WTC11 (cell line): ENCODE results near the gene THYN1. TPM values are rescaled to one million over a fixed set of nuclear protein-coding genes. Genes with fewer than 3 reads are reported as not detected.

Source experiments
- ATAC-seq: fragments of 200-7000 bp; cut with Tn5 transposase; 2 replicates; pipeline ENCODE4 v1.10.0; 2021; ENCODE audit warnings: mild to moderate bottlenecking, moderate library complexity
- CTCF ChIA-PET: fragments of 300-600 bp; sonication (Branson Sonifier 250); formaldehyde crosslinking; loops from one replicate; lab custom pipeline; 2021; ENCODE audit warnings: antibody characterized with exemption; lab: Charles Lee
- POLR2A ChIA-PET: fragments of 350-600 bp; sonication (Branson Sonifier 250); formaldehyde crosslinking; loops from one replicate; lab custom pipeline; 2021; ENCODE audit warnings: antibody characterized with exemption; lab: Charles Lee
- DNase-seq: peaks from one replicate; pipeline ENCODE4 v3.0.0; 2021; ENCODE audit warnings: low spot score
- H3K27ac Mint-ChIP-seq: 2 replicates; pipeline ENCODE4 v1.8.0; 2021; ENCODE audit warnings: mixed read lengths
- H3K27me3 Mint-ChIP-seq: 2 replicates; pipeline ENCODE4 v1.8.0; 2021; ENCODE audit warnings: low read depth, mild to moderate bottlenecking, moderate library complexity, mixed read lengths
- H3K36me3 Mint-ChIP-seq: 2 replicates; pipeline ENCODE4 v1.8.0; 2021; ENCODE audit warnings: mixed read lengths
- H3K4me1 Mint-ChIP-seq: 2 replicates; pipeline ENCODE4 v1.8.0; 2022; ENCODE audit warnings: mixed read lengths
- H3K4me3 Mint-ChIP-seq: 2 replicates; pipeline ENCODE4 v1.8.0; 2021; ENCODE audit warnings: mild to moderate bottlenecking, moderate library complexity, mixed read lengths
- H3K9me3 Mint-ChIP-seq: 2 replicates; pipeline ENCODE4 v1.8.0; 2021; ENCODE audit warnings: mixed read lengths
- ELF4 ChIP-seq: sonication (generic); formaldehyde crosslinking; IDR thresholded peaks from 2 replicates; pipeline ENCODE4 v1.8.1; 2022; ENCODE audit warnings: low read depth, mild to moderate bottlenecking, moderate library complexity, missing genetic modification reagents
- ESRRA ChIP-seq: sonication (generic); formaldehyde crosslinking; IDR thresholded peaks from 2 replicates; pipeline ENCODE4 v1.8.1; 2022; ENCODE audit warnings: mild to moderate bottlenecking, missing genetic modification reagents, borderline replicate concordance
- JUN ChIP-seq: sonication (generic); formaldehyde crosslinking; IDR thresholded peaks from 2 replicates; pipeline ENCODE4 v1.8.0; 2023; ENCODE audit warnings: mild to moderate bottlenecking, missing genetic modification reagents
- KAT7 ChIP-seq: sonication (generic); formaldehyde crosslinking; IDR thresholded peaks from 2 replicates; pipeline ENCODE4 v1.8.1; 2023; ENCODE audit warnings: missing genetic modification reagents, mild to moderate bottlenecking, borderline replicate concordance
- NR3C1 ChIP-seq: sonication (generic); formaldehyde crosslinking; conservative IDR thresholded peaks from 2 replicates; pipeline ENCODE4 v1.8.1; 2023; ENCODE audit warnings: low read depth, mild to moderate bottlenecking, missing genetic modification reagents
- PREB ChIP-seq: sonication (generic); formaldehyde crosslinking; IDR thresholded peaks from 2 replicates; pipeline ENCODE4 v1.8.1; 2022; ENCODE audit warnings: mild to moderate bottlenecking, missing genetic modification reagents, moderate library complexity, borderline replicate concordance
- RELA ChIP-seq: sonication (generic); formaldehyde crosslinking; IDR thresholded peaks from 2 replicates; pipeline ENCODE4 v1.8.1; 2022; ENCODE audit warnings: missing genetic modification reagents, mild to moderate bottlenecking, borderline replicate concordance
- RORB ChIP-seq: fragments of 250-450 bp; sonication (Bioruptor Pico); IDR thresholded peaks from 2 replicates; pipeline ENCODE4 v1.9.0; 2021; ENCODE audit warnings: mild to moderate bottlenecking
- SMAD3 ChIP-seq: sonication (generic); formaldehyde crosslinking; IDR thresholded peaks from 2 replicates; pipeline ENCODE4 v1.8.0; 2022; ENCODE audit warnings: missing genetic modification reagents, mild to moderate bottlenecking, borderline replicate concordance
- SMAD4 ChIP-seq: sonication (generic); formaldehyde crosslinking; IDR thresholded peaks from 2 replicates; pipeline ENCODE4 v1.8.0; 2022; ENCODE audit warnings: mild to moderate bottlenecking, missing genetic modification reagents
- TCF7 ChIP-seq: sonication (generic); formaldehyde crosslinking; IDR thresholded peaks from 2 replicates; pipeline ENCODE4 v1.8.0; 2022; ENCODE audit warnings: mild to moderate bottlenecking, low read depth, missing genetic modification reagents, moderate library complexity
- TEAD1 ChIP-seq: sonication (generic); formaldehyde crosslinking; IDR thresholded peaks from 2 replicates; pipeline ENCODE4 v1.8.0; 2022; ENCODE audit warnings: mild to moderate bottlenecking, missing genetic modification reagents
- ZBTB21 ChIP-seq: sonication (generic); formaldehyde crosslinking; IDR thresholded peaks from 2 replicates; pipeline ENCODE4 v1.8.1; 2023; ENCODE audit warnings: mild to moderate bottlenecking, missing genetic modification reagents, borderline replicate concordance
- ZNF121 ChIP-seq: sonication (generic); formaldehyde crosslinking; IDR thresholded peaks from 2 replicates; pipeline ENCODE4 v1.8.0; 2023; ENCODE audit warnings: missing genetic modification reagents
- ZNF396 ChIP-seq: fragments of 250-450 bp; sonication (Bioruptor Pico); IDR thresholded peaks from 2 replicates; pipeline ENCODE4 v1.8.0; 2021; ENCODE audit warnings: mild to moderate bottlenecking, moderate library complexity, borderline replicate concordance
- ZNF416 ChIP-seq: fragments of 250-450 bp; sonication (Bioruptor Pico); IDR thresholded peaks from 2 replicates; pipeline ENCODE4 v1.9.0; 2021; ENCODE audit warnings: mild to moderate bottlenecking, inconsistent platforms
- ZNF423 ChIP-seq: fragments of 250-450 bp; sonication (Bioruptor Pico); IDR thresholded peaks from 2 replicates; pipeline ENCODE4 v2.1.2; 2022; ENCODE audit warnings: mild to moderate bottlenecking, moderate library complexity
- ZNF425 ChIP-seq: fragments of 250-450 bp; sonication (Bioruptor Pico); conservative IDR thresholded peaks from 2 replicates; pipeline ENCODE4 v1.9.0; 2021; ENCODE audit warnings: mild to moderate bottlenecking
- ZNF512 ChIP-seq: sonication (generic); formaldehyde crosslinking; IDR thresholded peaks from 2 replicates; pipeline ENCODE4 v1.8.1; 2022; ENCODE audit warnings: missing genetic modification reagents, borderline replicate concordance
- ZSCAN18 ChIP-seq: fragments of 250-450 bp; sonication (Bioruptor Pico); IDR thresholded peaks from 2 replicates; pipeline ENCODE4 v2.1.2; 2022; ENCODE audit warnings: mild to moderate bottlenecking, moderate library complexity
- total RNA-seq: library from RNA; stranded (reverse); gene quantifications from 3 replicates; pipeline ENCODE4 v1.2.3, GENCODE V29; 2021
- TF ChIP-seq, protein P1 (sequence below): sonication (generic); formaldehyde crosslinking; IDR thresholded peaks from 2 replicates; pipeline ENCODE4 v1.8.1; 2023; ENCODE audit warnings: mild to moderate bottlenecking, moderate library complexity, missing genetic modification reagents
- TF ChIP-seq, protein P2 (sequence below): sonication (generic); formaldehyde crosslinking; IDR thresholded peaks from 2 replicates; pipeline ENCODE4 v1.8.1; 2022; ENCODE audit warnings: low read depth, mild to moderate bottlenecking, moderate library complexity, missing genetic modification reagents, borderline replicate concordance
- TF ChIP-seq, protein P3 (sequence below): sonication (generic); formaldehyde crosslinking; IDR thresholded peaks from 2 replicates; pipeline ENCODE4 v1.8.0; 2023; ENCODE audit warnings: missing genetic modification reagents

The THYN1 gene
- total RNA-seq, 1 experiment from 2014 or later: 80.2 TPM

GRCh38 chr11:134246678-134247077, 6.5 kb downstream of the THYN1 start:
- POLR2A ChIA-PET: no interaction called here
- Mint-ChIP-seq H3K27ac (peak overlapping the region; percentile 19; the same call in 1 of the 2 replicates), H3K9me3 (no peaks in the 10 kb centered on the region), H3K27me3 (no peaks in the 10 kb centered on the region), H3K4me1 (peaks cover 11% of the 10 kb centered on the region), H3K4me3 (no peak overlapping the region), H3K36me3 (peaks cover 52% of the 10 kb centered on the region)
- ATAC-seq (no peak), DNase-seq (no peak)
- CTCF ChIA-PET: no interaction called here
- TF ChIP-seq ZNF416 (CRISPR knock-in tag) (no peak), ESRRA (no peak), PREB (no peak), ZNF423 (CRISPR knock-in tag) (no peak), TCF7 (no peak), SMAD4 (no peak), JUN (CRISPR knock-in tag) (no peak), ZNF512 (no peak), ZSCAN18 (CRISPR knock-in tag) (no peak), ZNF425 (CRISPR knock-in tag) (no peak), NR3C1 (no peak), ZNF121 (no peak)
- TF ChIP-seq, protein P1, sequence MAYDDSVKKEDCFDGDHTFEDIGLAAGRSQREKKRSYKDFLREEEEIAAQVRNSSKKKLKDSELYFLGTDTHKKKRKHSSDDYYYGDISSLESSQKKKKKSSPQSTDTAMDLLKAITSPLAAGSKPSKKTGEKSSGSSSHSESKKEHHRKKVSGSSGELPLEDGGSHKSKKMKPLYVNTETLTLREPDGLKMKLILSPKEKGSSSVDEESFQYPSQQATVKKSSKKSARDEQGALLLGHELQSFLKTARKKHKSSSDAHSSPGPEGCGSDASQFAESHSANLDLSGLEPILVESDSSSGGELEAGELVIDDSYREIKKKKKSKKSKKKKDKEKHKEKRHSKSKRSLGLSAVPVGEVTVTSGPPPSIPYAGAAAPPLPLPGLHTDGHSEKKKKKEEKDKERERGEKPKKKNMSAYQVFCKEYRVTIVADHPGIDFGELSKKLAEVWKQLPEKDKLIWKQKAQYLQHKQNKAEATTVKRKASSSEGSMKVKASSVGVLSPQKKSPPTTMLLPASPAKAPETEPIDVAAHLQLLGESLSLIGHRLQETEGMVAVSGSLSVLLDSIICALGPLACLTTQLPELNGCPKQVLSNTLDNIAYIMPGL: no peak

- Mint-ChIP-seq H3K4me1 (peaks cover 8% of the 10 kb centered on the region), H3K9me3 (no peaks in the 10 kb centered on the region), H3K27ac (no peak overlapping the region), H3K27me3 (no peaks in the 10 kb centered on the region), H3K36me3 (peaks cover 49% of the 10 kb centered on the region), H3K4me3 (no peak overlapping the region)
- no peak for ATAC-seq
- ChIA-PET POLR2A (no interaction called here), CTCF (interaction anchor here (2.5 kb wide), 1 partner anchor 22 kb away, joined by 13 read pairs; the partner anchor contains the start of genes NCAPD3 and VPS26B)
- no peak for DNase-seq
- TF ChIP-seq ZNF396: no peak
- no peak for TF ChIP-seq SMAD3 (CRISPR knock-in tag)
- TF ChIP-seq, protein P2, sequence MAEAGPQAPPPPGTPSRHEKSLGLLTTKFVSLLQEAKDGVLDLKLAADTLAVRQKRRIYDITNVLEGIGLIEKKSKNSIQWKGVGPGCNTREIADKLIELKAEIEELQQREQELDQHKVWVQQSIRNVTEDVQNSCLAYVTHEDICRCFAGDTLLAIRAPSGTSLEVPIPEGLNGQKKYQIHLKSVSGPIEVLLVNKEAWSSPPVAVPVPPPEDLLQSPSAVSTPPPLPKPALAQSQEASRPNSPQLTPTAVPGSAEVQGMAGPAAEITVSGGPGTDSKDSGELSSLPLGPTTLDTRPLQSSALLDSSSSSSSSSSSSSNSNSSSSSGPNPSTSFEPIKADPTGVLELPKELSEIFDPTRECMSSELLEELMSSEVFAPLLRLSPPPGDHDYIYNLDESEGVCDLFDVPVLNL (CRISPR knock-in tag): no peak
- TF ChIP-seq, protein P3, sequence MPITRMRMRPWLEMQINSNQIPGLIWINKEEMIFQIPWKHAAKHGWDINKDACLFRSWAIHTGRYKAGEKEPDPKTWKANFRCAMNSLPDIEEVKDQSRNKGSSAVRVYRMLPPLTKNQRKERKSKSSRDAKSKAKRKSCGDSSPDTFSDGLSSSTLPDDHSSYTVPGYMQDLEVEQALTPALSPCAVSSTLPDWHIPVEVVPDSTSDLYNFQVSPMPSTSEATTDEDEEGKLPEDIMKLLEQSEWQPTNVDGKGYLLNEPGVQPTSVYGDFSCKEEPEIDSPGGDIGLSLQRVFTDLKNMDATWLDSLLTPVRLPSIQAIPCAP: no peak
- TF ChIP-seq ELF4 (CRISPR knock-in tag): no peak
- TF ChIP-seq KAT7 (CRISPR knock-in tag): no peak
- no peak for TF ChIP-seq ESRRA
- TF ChIP-seq RORB (CRISPR knock-in tag): no peak
- no peak for TF ChIP-seq TCF7
- no peak for TF ChIP-seq TEAD1 (CRISPR knock-in tag)
- no peak for TF ChIP-seq RELA (CRISPR knock-in tag)
- no peak for TF ChIP-seq ZBTB21 (CRISPR knock-in tag)
- TF ChIP-seq PREB: no peak
Measured at GRCh38 chr11:134246100-134246499, 7.1 kb downstream of the THYN1 start.
